ENCODE data around the gene AKT2. TPM values are rescaled to one million over a fixed set of nuclear protein-coding genes. Genes with fewer than 3 reads are reported as not detected.

Gene AKT2
- total RNA-seq, 1 donor from 2014 or later: 149 TPM

DNA sequence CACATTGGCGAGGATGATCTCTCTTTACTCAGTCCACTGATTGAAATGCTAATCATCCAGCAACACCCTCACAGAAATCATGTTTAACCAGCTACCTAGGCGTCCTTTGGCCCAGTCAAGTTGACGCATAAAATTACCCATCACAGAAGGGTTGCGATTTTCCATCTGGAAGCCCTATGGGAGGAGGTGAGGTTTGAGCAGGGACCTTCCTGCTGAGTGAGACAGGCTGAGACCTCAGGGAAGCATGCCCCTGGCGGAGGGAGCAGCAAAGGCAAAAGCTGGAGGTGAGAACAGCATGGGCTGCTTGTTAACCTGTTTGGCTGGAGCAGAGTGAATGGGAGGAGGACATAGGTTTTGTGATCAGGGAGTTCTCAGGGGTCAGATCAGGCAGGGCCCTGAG, 74.3 kb downstream of the AKT2 start:
- Mint-ChIP-seq H3K9me3 (no peaks in the 10 kb centered on the region), H3K36me3 (ENCODE audit: low read depth) (peaks cover 19% of the 10 kb centered on the region), H3K27me3 (ENCODE audit: low read depth) (no peaks in the 10 kb centered on the region), H3K27ac (no peak overlapping the region), H3K4me1 (ENCODE audit: low read depth) (no peaks in the 10 kb centered on the region), H3K4me3 (ENCODE audit: low read depth) (no peak overlapping the region)
- intact Hi-C loops (cut with micrococcal nuclease): no loop called here
- no peak for DNase-seq (ENCODE audit: low spot score)

DNA sequence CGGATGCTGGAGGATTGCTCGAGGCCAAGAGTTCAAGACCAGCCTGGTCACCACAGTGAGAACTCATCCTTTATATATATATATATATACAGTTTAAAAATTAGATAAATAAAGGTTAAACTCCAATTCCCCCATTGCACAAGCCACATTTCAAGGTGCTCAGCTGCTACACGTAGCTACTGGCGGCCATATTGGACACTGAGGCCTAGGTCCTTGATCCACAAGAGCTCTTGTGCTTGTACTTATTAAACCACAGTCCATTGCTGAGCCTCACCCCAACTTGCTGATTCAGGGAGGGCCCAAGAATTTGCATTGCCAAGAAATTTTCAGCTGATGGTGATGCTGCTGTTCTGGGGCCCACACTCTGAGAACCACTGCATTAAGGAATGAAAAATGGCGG, 76.5 kb downstream of the AKT2 start:
- H3K36me3 Mint-ChIP-seq (ENCODE audit: low read depth): peaks cover 24% of the 10 kb centered on the region
- H3K9me3 Mint-ChIP-seq: no peaks in the 10 kb centered on the region
- H3K27me3 Mint-ChIP-seq (ENCODE audit: low read depth): no peaks in the 10 kb centered on the region
- intact Hi-C loops (cut with micrococcal nuclease): no loop called here
- H3K4me3 Mint-ChIP-seq (ENCODE audit: low read depth): no peak overlapping the region
- no peak for DNase-seq (ENCODE audit: low spot score)
- H3K27ac Mint-ChIP-seq: no peak overlapping the region
- no peaks in the 10 kb centered on the region for H3K4me1 Mint-ChIP-seq (ENCODE audit: low read depth)

DNA sequence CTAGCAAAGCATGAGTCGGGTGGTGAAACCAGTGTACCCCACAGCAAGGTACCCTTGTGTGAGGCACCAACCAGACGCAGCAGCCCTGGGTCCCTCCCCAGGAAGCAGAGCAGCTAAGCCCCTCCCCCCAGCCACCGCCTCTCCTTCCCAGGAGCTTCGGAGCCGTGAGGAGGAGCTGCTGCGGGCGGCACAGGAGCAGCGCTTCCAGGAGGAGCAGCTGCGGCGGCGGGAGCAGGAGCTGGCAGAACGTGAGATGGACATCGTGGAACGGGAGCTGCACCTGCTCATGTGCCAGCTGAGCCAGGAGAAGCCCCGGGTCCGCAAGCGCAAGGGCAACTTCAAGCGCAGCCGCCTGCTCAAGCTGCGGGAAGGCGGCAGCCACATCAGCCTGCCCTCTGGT, 79.4 kb downstream of the AKT2 start:
- H3K27me3 Mint-ChIP-seq (ENCODE audit: low read depth): no peaks in the 10 kb centered on the region
- no peak overlapping the region for H3K4me3 Mint-ChIP-seq (ENCODE audit: low read depth)
- DNase-seq (ENCODE audit: low spot score): no peak
- peaks cover 19% of the 10 kb centered on the region for H3K36me3 Mint-ChIP-seq (ENCODE audit: low read depth)
- H3K9me3 Mint-ChIP-seq: no peaks in the 10 kb centered on the region
- H3K4me1 Mint-ChIP-seq (ENCODE audit: low read depth): no peaks in the 10 kb centered on the region
- H3K27ac Mint-ChIP-seq: no peak overlapping the region
- intact Hi-C loops (cut with micrococcal nuclease): no loop called here

DNA sequence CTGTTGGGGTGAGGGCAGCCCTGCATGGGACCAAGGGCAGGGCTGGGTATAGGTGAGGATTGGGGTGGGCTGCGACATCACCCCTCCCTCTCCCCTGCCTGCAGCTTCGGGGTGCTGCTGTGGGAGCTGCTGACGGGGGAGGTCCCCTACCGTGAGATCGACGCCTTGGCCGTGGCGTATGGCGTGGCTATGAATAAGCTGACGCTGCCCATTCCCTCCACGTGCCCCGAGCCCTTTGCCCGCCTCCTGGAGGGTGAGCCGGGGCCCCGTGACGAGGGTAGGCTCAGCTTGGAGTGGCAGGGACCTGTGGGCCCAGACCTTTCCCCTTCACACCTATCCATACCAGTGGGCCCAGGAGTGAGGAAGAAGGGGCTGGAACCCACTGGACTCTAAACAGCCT, 80.8 kb downstream of the AKT2 start:
- Mint-ChIP-seq H3K4me1 (ENCODE audit: low read depth) (no peaks in the 10 kb centered on the region), H3K9me3 (no peaks in the 10 kb centered on the region), H3K27ac (no peak overlapping the region), H3K36me3 (ENCODE audit: low read depth) (peaks cover 14% of the 10 kb centered on the region), H3K27me3 (ENCODE audit: low read depth) (no peaks in the 10 kb centered on the region), H3K4me3 (ENCODE audit: low read depth) (no peak overlapping the region)
- no peak for DNase-seq (ENCODE audit: low spot score)
- intact Hi-C loops (cut with micrococcal nuclease): no loop called here

DNA sequence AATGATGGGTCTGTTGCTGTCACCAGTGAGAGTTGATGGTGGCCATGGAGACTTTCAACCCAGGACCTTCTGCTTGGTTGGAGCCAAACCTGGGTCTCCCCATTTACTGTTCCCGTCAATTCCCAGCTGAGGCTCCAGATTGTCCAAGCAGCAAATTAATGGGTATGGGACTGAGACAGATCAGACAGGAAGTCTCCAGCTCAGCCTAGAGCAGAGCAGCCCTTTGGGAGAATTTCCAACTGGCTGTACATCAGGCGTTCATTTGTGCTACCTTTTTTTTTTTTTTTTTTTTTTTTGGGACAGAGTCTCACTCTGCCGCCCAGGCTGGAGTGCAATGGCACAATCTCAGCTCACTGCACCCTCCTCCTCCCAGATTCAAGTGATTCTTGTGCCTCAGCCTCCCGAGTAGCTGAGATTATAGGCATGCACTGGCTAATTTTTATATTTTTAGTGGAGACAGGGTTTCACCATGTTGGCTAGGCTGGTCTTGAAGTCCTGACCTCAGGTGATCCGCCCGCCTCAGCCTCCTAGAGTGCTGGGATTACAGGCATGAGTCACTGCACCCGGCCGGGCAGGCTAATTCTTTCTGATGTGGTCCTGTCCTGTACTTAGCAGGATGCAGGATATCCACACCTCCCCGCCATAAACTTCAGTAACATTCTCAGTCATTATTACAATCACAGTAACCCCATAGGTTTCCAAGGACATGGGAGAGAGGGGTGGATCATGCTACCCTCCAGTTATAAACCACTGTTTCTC, 84.6 kb downstream of the AKT2 start:
- no peak overlapping the region for H3K27ac Mint-ChIP-seq
- H3K4me1 Mint-ChIP-seq (ENCODE audit: low read depth): no peaks in the 10 kb centered on the region
- no peak overlapping the region for H3K4me3 Mint-ChIP-seq (ENCODE audit: low read depth)
- H3K36me3 Mint-ChIP-seq (ENCODE audit: low read depth): peaks cover 11% of the 10 kb centered on the region
- no peaks in the 10 kb centered on the region for H3K9me3 Mint-ChIP-seq
- H3K27me3 Mint-ChIP-seq (ENCODE audit: low read depth): no peaks in the 10 kb centered on the region
- no peak for DNase-seq (ENCODE audit: low spot score)
- intact Hi-C loops (cut with micrococcal nuclease): no loop called here

DNA sequence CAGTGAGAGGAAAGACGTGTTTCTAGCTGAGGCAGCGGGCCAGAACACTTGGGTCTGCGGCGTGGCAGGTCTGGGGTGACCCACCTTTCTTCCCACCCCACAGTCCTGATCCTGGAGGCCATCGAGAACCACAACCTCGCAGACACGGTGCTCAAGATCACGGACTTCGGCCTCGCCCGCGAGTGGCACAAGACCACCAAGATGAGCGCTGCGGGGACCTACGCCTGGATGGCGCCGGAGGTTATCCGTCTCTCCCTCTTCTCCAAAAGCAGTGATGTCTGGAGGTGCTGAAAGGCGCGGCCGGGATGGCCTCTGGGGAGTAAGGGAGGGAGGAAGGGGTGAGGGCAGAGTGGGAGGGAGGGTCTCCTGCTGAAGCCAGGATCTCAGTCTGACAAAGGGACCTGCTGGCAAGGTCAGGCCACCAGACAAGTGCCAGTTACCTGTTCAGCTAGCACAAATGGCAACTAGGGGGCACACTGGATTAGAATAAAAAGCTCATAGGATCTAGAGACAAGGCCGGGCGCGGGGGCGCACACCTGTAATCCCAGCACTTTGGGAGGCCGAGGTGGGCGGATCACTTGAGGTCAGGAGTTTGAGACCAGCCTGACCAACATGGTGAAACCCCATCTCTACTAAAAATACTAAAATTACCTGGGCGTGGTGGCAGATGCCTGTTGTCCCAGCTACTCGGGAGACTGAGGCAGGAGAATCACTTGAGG, 86.7 kb downstream of the AKT2 start:
- Mint-ChIP-seq H3K4me1 (ENCODE audit: low read depth) (peaks cover 2% of the 10 kb centered on the region), H3K4me3 (ENCODE audit: low read depth) (no peak overlapping the region)
- intact Hi-C loops (cut with micrococcal nuclease): no loop called here

DNA sequence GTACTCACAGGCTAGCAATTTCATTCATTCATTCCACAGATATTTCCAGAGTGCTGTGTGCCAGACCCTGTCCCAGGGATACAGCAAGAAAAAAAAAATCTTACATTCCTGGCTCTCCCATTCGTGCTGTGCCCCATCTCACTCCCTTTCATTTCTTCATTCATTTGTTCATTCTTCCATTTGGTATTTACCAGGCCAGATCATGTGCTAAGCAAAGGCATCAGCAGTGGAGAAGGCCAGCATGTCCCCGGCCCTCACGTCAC, 91.6 kb downstream of the AKT2 start:
- intact Hi-C loops (cut with micrococcal nuclease): no loop called here
- peak overlapping the region; percentile 0 for H3K4me3 Mint-ChIP-seq (ENCODE audit: low read depth)

More for the DNA sequence above, 86.7 kb downstream of the AKT2 start:
- peaks cover 6% of the 10 kb centered on the region for H3K36me3 Mint-ChIP-seq (ENCODE audit: low read depth)
- H3K9me3 Mint-ChIP-seq: no peaks in the 10 kb centered on the region
- H3K27ac Mint-ChIP-seq: no peak overlapping the region
- H3K27me3 Mint-ChIP-seq (ENCODE audit: low read depth): no peaks in the 10 kb centered on the region
- no peak for DNase-seq (ENCODE audit: low spot score)

DNA sequence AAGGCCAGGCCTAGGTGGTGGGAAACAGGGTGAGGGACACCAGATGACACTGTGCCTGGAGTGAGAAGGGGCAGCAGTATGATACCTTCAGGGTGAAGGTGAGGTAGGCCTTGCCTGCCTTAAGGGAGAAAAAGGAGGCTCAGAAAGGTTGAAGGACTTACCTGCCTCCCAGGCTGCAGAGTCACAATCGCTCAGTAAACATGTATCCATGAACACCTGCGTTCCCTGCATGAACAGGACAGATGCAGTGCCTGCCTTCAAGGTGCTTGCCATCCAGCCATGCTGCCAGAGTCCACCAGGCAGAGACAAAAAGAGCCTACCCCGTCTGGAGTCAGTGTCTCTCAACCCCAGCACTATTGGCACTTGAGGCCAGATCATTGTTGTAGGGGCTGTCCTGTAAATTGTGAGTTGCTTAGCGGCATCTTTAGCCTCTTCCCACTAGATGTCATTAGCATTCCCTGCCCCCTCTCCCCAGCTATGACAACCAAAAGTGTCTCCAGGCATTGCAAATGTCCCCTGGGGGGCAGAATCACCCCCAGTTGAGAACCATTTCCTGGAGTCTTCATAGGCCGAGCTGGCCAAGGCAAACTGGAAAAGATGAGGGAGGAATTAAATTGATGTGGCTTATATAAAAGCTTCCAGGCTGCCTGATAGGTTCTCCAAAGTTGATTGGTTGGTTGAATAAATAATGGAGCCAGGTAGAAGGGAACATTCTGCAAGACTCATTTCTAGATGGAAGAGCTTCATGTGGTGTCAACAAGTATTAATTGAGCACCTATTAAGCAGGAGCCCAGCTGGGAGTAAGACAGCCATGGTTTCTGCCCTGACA, 92.2 kb downstream of the AKT2 start:
- no peak for DNase-seq (ENCODE audit: low spot score)
- H3K27ac Mint-ChIP-seq: peak overlapping the region; percentile 38
- H3K9me3 Mint-ChIP-seq: no peaks in the 10 kb centered on the region
- no peaks in the 10 kb centered on the region for H3K36me3 Mint-ChIP-seq (ENCODE audit: low read depth)
- peaks cover 17% of the 10 kb centered on the region for H3K4me1 Mint-ChIP-seq (ENCODE audit: low read depth)
- H3K4me3 Mint-ChIP-seq (ENCODE audit: low read depth): peak overlapping the region; percentile 67
- no peaks in the 10 kb centered on the region for H3K27me3 Mint-ChIP-seq (ENCODE audit: low read depth)
- intact Hi-C loops (cut with micrococcal nuclease): no loop called here

More for the DNA sequence above, 91.6 kb downstream of the AKT2 start:
- Mint-ChIP-seq H3K9me3 (no peaks in the 10 kb centered on the region), H3K4me1 (ENCODE audit: low read depth) (peaks cover 17% of the 10 kb centered on the region), H3K27ac (no peak overlapping the region), H3K27me3 (ENCODE audit: low read depth) (no peaks in the 10 kb centered on the region), H3K36me3 (ENCODE audit: low read depth) (no peaks in the 10 kb centered on the region)
- DNase-seq (ENCODE audit: low spot score): no peak

DNA sequence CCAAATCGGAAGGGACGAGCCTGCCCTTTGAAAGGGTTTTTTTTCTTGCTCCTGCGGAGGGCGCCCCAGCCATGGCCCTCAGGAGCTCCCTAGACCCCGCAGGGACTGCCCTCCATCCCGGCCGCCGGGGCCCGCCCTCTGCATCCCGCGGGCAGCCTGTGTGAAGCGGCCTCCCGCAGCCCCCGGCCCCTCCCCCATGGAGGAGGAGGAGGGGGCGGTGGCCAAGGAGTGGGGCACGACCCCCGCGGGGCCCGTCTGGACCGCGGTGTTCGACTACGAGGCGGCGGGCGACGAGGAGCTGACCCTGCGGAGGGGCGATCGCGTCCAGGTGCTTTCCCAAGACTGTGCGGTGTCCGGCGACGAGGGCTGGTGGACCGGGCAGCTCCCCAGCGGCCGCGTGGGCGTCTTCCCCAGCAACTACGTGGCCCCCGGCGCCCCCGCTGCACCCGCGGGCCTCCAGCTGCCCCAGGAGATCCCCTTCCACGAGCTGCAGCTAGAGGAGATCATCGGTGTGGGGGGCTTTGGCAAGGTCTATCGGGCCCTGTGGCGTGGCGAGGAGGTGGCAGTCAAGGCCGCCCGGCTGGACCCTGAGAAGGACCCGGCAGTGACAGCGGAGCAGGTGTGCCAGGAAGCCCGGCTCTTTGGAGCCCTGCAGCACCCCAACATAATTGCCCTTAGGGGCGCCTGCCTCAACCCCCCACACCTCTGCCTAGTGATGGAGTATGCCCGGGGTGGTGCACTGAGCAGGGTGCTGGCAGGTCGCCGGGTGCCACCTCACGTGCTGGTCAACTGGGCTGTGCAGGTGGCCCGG, 93.1 kb downstream of the AKT2 start:
- no peaks in the 10 kb centered on the region for H3K27me3 Mint-ChIP-seq (ENCODE audit: low read depth)

DNA sequence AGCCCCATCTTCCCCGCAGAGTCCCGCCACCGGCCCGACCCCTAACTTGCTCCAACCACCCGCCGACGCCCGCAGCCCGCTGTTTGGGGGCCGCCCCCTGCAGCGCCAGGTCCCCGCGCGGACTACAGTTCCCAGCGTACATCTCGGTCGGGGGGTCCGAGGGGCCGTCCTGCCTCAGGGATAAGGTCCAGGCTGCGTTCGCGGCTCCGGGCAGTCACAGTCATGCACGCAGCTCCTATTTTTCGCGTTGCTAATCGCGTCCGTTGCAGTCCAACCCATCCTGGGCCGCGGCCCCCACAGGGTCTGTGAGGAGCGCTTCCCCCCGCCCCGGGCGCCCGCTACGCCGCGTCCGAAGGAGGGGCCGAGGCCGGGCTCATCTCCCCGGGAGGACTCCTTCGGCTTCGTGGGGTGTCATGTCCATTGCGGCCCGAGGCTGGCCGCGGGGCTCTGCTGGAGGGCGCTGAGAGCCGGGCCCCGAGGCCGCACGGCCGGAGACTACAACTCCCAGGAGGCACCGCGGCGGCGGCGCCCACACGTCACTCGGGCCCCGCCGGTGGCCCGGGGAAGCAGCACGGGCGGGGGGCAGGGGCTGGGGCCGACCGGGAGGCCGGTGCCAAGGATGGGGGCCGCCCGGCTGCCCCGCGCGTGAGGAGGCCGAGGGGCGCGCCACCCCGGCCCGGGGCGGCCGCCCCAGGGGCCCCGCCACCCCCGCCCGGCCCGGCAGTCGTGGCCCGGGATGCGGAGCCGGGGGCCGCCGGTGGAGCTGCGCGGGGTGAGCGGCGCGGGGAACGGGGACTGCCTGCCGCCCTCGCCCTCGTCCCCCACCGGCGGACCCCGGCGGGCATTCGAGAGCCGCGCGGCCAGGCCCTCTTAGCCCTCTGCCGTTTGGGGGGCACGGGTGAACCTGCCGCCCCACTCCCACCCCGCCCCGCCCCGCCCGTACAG, 94.0 kb downstream of the AKT2 start, which contains the start of gene MAP3K10:
TSS of gene MAP3K10 (plus strand) at position 536 of the 945 bp plus-strand sequence. CDS start 606 bp downstream, outside the sequence.
- DNase-seq (ENCODE audit: low spot score): peak; percentile 64
- peaks cover 17% of the 10 kb centered on the region for H3K4me1 Mint-ChIP-seq (ENCODE audit: low read depth)
- H3K27me3 Mint-ChIP-seq (ENCODE audit: low read depth): no peaks in the 10 kb centered on the region
- peak within 1 kb of the TSS; percentile 93 for H3K27ac Mint-ChIP-seq
- intact Hi-C loops (cut with micrococcal nuclease): no loop called here
- no peaks in the 10 kb centered on the region for H3K9me3 Mint-ChIP-seq
- no peaks in the 10 kb centered on the region for H3K36me3 Mint-ChIP-seq (ENCODE audit: low read depth)
- peak within 1 kb of the TSS; percentile 85 for H3K4me3 Mint-ChIP-seq (ENCODE audit: low read depth)

More for the DNA sequence above, 93.1 kb downstream of the AKT2 start:
- intact Hi-C loops (cut with micrococcal nuclease): no loop called here
- H3K4me1 Mint-ChIP-seq (ENCODE audit: low read depth): peaks cover 17% of the 10 kb centered on the region
- no peak for DNase-seq (ENCODE audit: low spot score)
- H3K36me3 Mint-ChIP-seq (ENCODE audit: low read depth): no peaks in the 10 kb centered on the region
- peak overlapping the region; percentile 67 for H3K4me3 Mint-ChIP-seq (ENCODE audit: low read depth)
- H3K27ac Mint-ChIP-seq: peak overlapping the region; percentile 38
- H3K9me3 Mint-ChIP-seq: no peaks in the 10 kb centered on the region

DNA sequence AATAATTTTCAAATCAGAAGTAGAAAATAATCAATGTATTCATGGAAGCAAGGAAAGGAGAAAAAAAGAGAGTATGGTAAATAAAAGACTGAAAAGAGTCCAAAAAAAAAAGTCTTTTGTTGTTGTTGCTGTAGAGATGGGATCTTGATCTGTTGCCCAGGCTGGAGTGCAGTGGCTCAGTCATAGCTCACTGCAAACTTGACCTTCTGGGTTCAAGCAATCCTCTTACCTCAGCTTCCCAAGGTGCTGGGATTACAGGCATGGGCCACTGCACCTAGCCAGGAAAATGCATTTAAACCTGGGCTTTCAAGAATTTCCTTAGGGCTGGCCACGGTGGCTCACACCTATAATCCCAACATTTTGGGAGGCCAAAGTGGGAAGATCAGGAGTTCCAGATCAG, 100.9 kb downstream of the AKT2 start:
- no peak for DNase-seq (ENCODE audit: low spot score)
- no peaks in the 10 kb centered on the region for H3K4me1 Mint-ChIP-seq (ENCODE audit: low read depth)
- H3K9me3 Mint-ChIP-seq: no peaks in the 10 kb centered on the region
- H3K27me3 Mint-ChIP-seq (ENCODE audit: low read depth): peaks cover 4% of the 10 kb centered on the region
- H3K4me3 Mint-ChIP-seq (ENCODE audit: low read depth): no peak overlapping the region
- H3K36me3 Mint-ChIP-seq (ENCODE audit: low read depth): no peaks in the 10 kb centered on the region
- intact Hi-C loops (cut with micrococcal nuclease): no loop called here
- H3K27ac Mint-ChIP-seq: no peak overlapping the region
